ENCODE data around the gene RDH16. TPM values are rescaled to one million over a fixed set of nuclear protein-coding genes. Genes with fewer than 3 reads are reported as not detected.

Gene RDH16
- total RNA-seq, 2 donors from 2014 or later = 1.1 to 3.0 TPM

DNA sequence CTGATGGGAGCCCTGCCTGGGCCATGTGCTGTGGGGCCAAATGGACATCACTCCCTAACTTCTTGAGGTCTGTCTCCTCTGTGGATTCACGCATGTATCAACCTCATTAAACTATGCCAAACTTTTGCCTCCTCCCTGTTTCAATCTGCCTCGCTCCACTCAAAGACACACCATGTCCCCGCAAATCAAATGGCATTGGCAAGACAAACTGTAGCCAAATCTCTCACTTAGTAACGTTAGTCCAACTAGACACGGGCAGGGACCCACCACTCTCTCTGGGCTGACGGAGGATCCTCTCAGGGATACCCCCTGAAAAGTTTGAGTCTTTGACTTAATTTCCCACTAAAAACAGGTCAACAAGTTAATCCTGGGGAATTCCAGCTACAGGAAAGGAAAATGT is 40.9 kb upstream of the RDH16 start:
- Histone ChIP-seq H3K4me3 (ENCODE audit: low read length) (no peak overlapping the region), H3K9me3 (ENCODE audit: control insufficient read depth, low read length) (no peaks in the 10 kb centered on the region), H3K27me3 (ENCODE audit: control insufficient read depth, insufficient read depth, low read length, poor library complexity, severe bottlenecking) (no peaks in the 10 kb centered on the region), H3K36me3 (ENCODE audit: control insufficient read depth, insufficient read depth, low read length) (peaks cover 35% of the 10 kb centered on the region), H3K27ac (ENCODE audit: low read depth, low read length) (no peak overlapping the region), H3K4me1 (ENCODE audit: control insufficient read depth, insufficient read depth, low read length) (peaks cover 6% of the 10 kb centered on the region), H3K9ac (ENCODE audit: extremely low read depth, low read length, poor library complexity, severe bottlenecking) (no peak overlapping the region)
- Mint-ChIP-seq H3K9me3 (no peaks in the 10 kb centered on the region), H3K27ac (no peak overlapping the region), H3K36me3 (ENCODE audit: low read depth) (peaks cover 43% of the 10 kb centered on the region), H3K4me3 (no peak overlapping the region), H3K4me1 (peaks cover 5% of the 10 kb centered on the region), H3K27me3 (ENCODE audit: insufficient read depth) (no peaks in the 10 kb centered on the region)
- TF ChIP-seq, protein P1, sequence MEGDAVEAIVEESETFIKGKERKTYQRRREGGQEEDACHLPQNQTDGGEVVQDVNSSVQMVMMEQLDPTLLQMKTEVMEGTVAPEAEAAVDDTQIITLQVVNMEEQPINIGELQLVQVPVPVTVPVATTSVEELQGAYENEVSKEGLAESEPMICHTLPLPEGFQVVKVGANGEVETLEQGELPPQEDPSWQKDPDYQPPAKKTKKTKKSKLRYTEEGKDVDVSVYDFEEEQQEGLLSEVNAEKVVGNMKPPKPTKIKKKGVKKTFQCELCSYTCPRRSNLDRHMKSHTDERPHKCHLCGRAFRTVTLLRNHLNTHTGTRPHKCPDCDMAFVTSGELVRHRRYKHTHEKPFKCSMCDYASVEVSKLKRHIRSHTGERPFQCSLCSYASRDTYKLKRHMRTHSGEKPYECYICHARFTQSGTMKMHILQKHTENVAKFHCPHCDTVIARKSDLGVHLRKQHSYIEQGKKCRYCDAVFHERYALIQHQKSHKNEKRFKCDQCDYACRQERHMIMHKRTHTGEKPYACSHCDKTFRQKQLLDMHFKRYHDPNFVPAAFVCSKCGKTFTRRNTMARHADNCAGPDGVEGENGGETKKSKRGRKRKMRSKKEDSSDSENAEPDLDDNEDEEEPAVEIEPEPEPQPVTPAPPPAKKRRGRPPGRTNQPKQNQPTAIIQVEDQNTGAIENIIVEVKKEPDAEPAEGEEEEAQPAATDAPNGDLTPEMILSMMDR (conservative IDR thresholded peaks at IDR 0.05) = no peak
- 90 to 97% methylated on average over 5 to 6 of the region's 6 CpGs for WGBS, 2 experiments (ENCODE audit: insufficient coverage in 1 of 2, insufficient read length in 1 of 2)
- DNase-seq = peak; percentile 24

DNA sequence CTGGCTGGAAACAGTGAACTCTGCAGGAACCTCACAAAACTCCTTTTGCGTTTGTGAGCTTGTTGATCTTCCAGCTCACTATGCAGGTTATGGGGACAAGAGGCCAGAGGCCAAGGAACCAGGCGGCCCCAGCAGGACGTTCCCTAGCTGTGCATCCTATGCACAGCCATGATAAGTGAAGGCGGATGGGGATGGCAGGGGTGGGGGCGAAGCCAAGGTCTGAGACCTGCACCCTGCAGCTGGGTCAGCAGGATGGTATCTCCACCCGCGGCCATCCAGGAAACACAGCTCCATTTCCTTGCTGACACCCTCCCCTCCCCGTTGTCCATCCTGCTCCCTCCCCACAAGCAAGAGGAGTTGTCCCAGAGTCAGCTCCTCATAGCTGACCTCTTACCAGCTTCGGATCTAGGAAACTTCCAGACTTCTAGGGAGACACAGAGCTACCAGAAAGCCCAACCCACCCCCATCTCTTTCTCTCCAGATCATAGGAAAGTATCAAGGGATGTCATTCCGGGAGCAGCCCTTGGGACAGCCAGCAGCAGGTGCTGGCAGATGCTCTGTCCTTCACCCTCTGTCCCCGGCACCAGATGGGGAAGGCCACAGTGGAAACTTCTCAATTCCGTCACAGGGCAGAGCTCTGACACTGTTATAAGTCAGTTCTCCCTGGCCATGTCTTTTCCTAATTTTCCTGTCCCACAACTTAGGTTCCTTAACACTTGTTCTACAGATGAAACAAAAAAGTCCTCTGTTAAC is 39.6 kb upstream of the RDH16 start:
- no peak overlapping the region for H3K27ac ChIP-seq (ENCODE audit: low read depth, low read length)
- no peaks in the 10 kb centered on the region for H3K9me3 ChIP-seq (ENCODE audit: control insufficient read depth, low read length)
- Mint-ChIP-seq H3K9me3 (no peaks in the 10 kb centered on the region), H3K27ac (no peak overlapping the region), H3K4me3 (no peak overlapping the region), H3K36me3 (ENCODE audit: low read depth) (peaks cover 30% of the 10 kb centered on the region), H3K27me3 (ENCODE audit: insufficient read depth) (no peaks in the 10 kb centered on the region), H3K4me1 (peaks cover 5% of the 10 kb centered on the region)
- H3K9ac ChIP-seq (ENCODE audit: extremely low read depth, low read length, poor library complexity, severe bottlenecking) = no peak overlapping the region
- H3K4me1 ChIP-seq (ENCODE audit: control insufficient read depth, insufficient read depth, low read length) = peaks cover 3% of the 10 kb centered on the region
- TF ChIP-seq, protein P1 (conservative IDR thresholded peaks at IDR 0.05) = no peak
- DNase-seq = peak; percentile 39
- H3K27me3 ChIP-seq (ENCODE audit: control insufficient read depth, insufficient read depth, low read length, poor library complexity, severe bottlenecking) = no peaks in the 10 kb centered on the region
- WGBS, 2 experiments (ENCODE audit: insufficient coverage in 1 of 2, insufficient read length in 1 of 2) = 88 to 91% methylated on average over 10 to 12 of the region's 12 CpGs
- H3K36me3 ChIP-seq (ENCODE audit: control insufficient read depth, insufficient read depth, low read length) = peaks cover 22% of the 10 kb centered on the region
- no peak overlapping the region for H3K4me3 ChIP-seq (ENCODE audit: low read length)

DNA sequence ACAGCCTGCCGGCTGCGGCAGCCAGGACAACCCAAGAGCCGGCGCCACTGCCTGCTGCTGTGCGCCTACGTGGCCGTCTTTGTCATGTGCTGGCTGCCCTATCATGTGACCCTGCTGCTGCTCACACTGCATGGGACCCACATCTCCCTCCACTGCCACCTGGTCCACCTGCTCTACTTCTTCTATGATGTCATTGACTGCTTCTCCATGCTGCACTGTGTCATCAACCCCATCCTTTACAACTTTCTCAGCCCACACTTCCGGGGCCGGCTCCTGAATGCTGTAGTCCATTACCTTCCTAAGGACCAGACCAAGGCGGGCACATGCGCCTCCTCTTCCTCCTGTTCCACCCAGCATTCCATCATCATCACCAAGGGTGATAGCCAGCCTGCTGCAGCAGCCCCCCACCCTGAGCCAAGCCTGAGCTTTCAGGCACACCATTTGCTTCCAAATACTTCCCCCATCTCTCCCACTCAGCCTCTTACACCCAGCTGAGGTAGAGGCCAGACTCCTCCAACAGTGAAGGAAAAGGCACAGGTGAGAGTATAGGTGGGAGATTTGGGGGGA is 38.6 kb upstream of the RDH16 start:
- TF ChIP-seq, protein P1 (conservative IDR thresholded peaks at IDR 0.05) = no peak
- Mint-ChIP-seq H3K27me3 (ENCODE audit: insufficient read depth) (no peaks in the 10 kb centered on the region), H3K27ac (no peak overlapping the region), H3K9me3 (no peaks in the 10 kb centered on the region), H3K36me3 (ENCODE audit: low read depth) (peaks cover 22% of the 10 kb centered on the region), H3K4me1 (peaks cover 3% of the 10 kb centered on the region), H3K4me3 (no peak overlapping the region)
- Histone ChIP-seq H3K36me3 (ENCODE audit: control insufficient read depth, insufficient read depth, low read length) (peaks cover 15% of the 10 kb centered on the region), H3K27me3 (ENCODE audit: control insufficient read depth, insufficient read depth, low read length, poor library complexity, severe bottlenecking) (no peaks in the 10 kb centered on the region), H3K27ac (ENCODE audit: low read depth, low read length) (no peak overlapping the region), H3K9ac (ENCODE audit: extremely low read depth, low read length, poor library complexity, severe bottlenecking) (no peak overlapping the region), H3K4me1 (ENCODE audit: control insufficient read depth, insufficient read depth, low read length) (no peaks in the 10 kb centered on the region), H3K4me3 (ENCODE audit: low read length) (no peak overlapping the region), H3K9me3 (ENCODE audit: control insufficient read depth, low read length) (no peaks in the 10 kb centered on the region)
- WGBS, 2 experiments (ENCODE audit: insufficient coverage in 1 of 2, insufficient read length in 1 of 2) = 91 to 94% methylated on average over 10 to 11 of the region's 11 CpGs
- peak; percentile 42 for DNase-seq
